ENCODE measurements around the gene MBD2.

Gene MBD2

GRCh38 chr18:54154231-54154630, 70.2 kb downstream of the MBD2 start:
- Mint-ChIP-seq H3K27me3 (no peaks in the 10 kb centered on the region), H3K36me3 (peaks cover 36% of the 10 kb centered on the region), H3K9me3 (no peaks in the 10 kb centered on the region), H3K27ac (peak overlapping the region; percentile 59), H3K4me1 (peaks cover 19% of the 10 kb centered on the region), H3K4me3 (no peak overlapping the region)

DNA sequence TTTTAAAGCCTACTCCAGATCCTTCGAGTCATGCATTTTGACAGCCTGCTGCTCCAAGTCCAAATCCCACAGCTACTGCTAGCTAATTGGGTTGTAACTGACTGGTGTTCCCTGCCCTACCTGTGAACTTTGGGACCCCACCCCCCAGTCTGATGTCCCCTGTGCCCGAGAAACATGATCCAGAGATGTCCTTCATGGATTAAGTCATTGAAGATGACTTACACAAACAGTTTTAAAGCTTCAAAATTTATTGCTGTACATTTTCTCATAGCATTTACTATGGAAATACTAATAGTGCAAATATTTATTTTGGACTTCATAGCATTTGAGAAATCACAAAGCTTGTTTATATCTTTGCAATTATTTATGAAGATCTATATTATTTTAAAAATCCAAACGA, 73.1 kb downstream of the MBD2 start:
- no peaks in the 10 kb centered on the region for H3K27me3 Mint-ChIP-seq
- peaks cover 48% of the 10 kb centered on the region for H3K4me1 Mint-ChIP-seq
- H3K36me3 Mint-ChIP-seq: peaks cover 27% of the 10 kb centered on the region
- no peak overlapping the region for H3K4me3 Mint-ChIP-seq
- H3K9me3 Mint-ChIP-seq: no peaks in the 10 kb centered on the region
- H3K27ac Mint-ChIP-seq: peak overlapping the region; percentile 69

GRCh38 chr18:54150226-54150625, 74.2 kb downstream of the MBD2 start:
- H3K4me1 Mint-ChIP-seq: peaks cover 49% of the 10 kb centered on the region
- no peaks in the 10 kb centered on the region for H3K9me3 Mint-ChIP-seq
- no peaks in the 10 kb centered on the region for H3K27me3 Mint-ChIP-seq
- H3K4me3 Mint-ChIP-seq: no peak overlapping the region
- peaks cover 22% of the 10 kb centered on the region for H3K36me3 Mint-ChIP-seq
- H3K27ac Mint-ChIP-seq: peak overlapping the region; percentile 88

DNA sequence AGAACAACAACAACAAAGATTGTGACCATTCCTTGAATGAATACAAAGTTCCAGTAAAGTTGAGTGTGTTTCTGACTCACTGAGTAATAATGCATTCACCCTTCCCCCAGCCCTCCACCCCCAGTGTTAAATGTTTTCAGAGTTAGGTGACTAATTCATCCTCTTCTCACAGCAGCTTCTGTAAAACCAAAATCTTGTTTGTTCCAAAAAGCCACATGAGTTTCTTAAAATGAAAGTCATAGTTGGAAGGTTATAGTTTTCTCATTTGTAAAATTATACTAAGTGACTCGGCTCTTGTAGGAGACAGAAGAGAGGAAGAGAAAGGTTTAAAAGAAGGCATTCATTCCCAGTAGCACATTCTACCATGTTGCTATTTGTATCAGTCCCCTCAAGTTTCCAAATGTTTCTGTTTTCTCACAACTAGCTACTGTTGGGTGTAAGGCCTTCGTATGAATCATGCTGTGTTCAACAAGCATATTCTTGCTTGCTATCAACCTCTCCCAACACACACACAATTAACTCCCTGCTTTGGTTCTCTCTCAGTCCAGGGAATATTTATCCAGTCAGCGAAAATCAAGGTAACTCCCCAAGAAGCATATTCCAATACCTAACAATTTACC, 75.3 kb downstream of the MBD2 start:
- Mint-ChIP-seq H3K9me3 (no peaks in the 10 kb centered on the region), H3K4me3 (peak overlapping the region; percentile 75), H3K4me1 (peaks cover 49% of the 10 kb centered on the region), H3K36me3 (peaks cover 15% of the 10 kb centered on the region), H3K27ac (peak overlapping the region; percentile 99), H3K27me3 (no peaks in the 10 kb centered on the region)

DNA sequence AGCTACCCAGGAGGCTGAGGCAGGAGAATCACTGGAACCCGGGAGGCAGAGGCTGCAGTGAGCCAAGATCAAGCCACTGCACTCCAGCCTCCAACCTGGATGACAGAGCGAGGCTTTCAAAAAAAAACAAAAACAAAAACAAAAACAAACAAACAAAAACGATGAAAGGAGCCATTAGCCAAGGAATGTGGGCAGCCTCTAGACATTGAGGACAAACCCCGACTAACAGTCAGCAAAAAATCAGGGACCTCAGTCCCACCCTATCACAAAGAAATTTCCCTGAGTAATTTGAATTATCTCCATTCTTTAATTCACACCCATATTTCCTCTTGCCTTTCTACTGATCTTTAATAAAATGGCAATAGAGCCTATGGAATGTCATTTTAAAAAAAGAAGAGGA, 75.8 kb downstream of the MBD2 start:
- Mint-ChIP-seq H3K36me3 (peaks cover 16% of the 10 kb centered on the region), H3K27me3 (no peaks in the 10 kb centered on the region), H3K4me3 (peak overlapping the region; percentile 75), H3K9me3 (peaks cover 2% of the 10 kb centered on the region), H3K27ac (peak overlapping the region; percentile 99), H3K4me1 (peaks cover 49% of the 10 kb centered on the region)

DNA sequence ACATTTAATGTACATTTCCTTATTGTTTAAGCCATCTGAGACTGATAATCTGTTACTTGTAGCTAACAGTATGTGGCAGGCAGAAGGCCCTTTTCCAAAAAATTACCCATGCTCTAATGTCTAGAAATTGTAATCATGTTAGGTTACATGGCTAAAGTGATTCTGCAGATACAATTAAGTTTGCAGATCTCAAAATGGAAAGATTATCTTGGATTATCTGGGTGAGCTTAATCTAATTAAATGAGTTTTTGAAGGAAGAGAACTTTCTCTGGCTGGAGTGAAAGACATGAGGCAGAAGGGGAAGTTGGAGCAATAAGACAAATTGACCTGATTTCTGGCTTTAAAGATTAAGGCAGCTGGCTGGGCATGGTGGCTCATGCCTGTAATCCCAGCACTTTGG, 76.3 kb downstream of the MBD2 start:
- Mint-ChIP-seq H3K27me3 (no peaks in the 10 kb centered on the region), H3K36me3 (peaks cover 19% of the 10 kb centered on the region), H3K4me3 (peak overlapping the region; percentile 15), H3K9me3 (peaks cover 5% of the 10 kb centered on the region), H3K27ac (peak overlapping the region; percentile 99), H3K4me1 (peaks cover 49% of the 10 kb centered on the region)

- H3K36me3 Mint-ChIP-seq: peaks cover 15% of the 10 kb centered on the region
- peaks cover 5% of the 10 kb centered on the region for H3K9me3 Mint-ChIP-seq
- H3K4me1 Mint-ChIP-seq: peaks cover 53% of the 10 kb centered on the region
- peak overlapping the region; percentile 1 for H3K4me3 Mint-ChIP-seq
- peak overlapping the region; percentile 78 for H3K27ac Mint-ChIP-seq
- H3K27me3 Mint-ChIP-seq: no peaks in the 10 kb centered on the region
Measured at GRCh38 chr18:54147439-54147838, 77.0 kb downstream of the MBD2 start.

DNA sequence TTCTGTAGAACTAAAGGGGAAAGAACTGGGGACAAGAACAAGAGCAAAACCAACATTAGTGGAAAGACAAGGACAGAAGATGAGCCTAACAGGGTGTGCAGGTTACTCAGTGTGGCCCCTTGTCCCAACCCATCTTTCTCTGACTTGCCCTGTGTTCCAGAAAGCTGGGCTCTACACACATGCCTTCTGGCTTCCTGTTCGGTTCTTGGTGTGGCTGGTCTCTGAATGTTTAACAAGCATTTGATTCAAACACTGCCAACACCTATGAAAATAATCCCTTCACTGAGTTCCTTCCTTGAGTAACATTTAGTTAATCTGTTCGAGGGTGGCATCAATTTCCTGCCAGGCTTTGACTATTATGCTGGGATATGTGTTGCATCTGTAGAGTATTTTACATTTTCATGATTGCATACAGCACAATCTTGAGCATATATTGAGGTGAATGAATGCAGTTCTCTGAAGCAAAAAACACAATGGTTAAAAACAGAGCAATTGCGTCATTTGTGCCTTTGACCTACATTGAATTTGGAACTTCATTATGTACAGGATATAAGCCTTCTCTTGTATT, 83.3 kb downstream of the MBD2 start:
- Mint-ChIP-seq H3K36me3 (peaks cover 19% of the 10 kb centered on the region), H3K27me3 (no peaks in the 10 kb centered on the region), H3K27ac (no peak overlapping the region), H3K4me1 (peaks cover 9% of the 10 kb centered on the region), H3K4me3 (no peak overlapping the region), H3K9me3 (peaks cover 14% of the 10 kb centered on the region)

DNA sequence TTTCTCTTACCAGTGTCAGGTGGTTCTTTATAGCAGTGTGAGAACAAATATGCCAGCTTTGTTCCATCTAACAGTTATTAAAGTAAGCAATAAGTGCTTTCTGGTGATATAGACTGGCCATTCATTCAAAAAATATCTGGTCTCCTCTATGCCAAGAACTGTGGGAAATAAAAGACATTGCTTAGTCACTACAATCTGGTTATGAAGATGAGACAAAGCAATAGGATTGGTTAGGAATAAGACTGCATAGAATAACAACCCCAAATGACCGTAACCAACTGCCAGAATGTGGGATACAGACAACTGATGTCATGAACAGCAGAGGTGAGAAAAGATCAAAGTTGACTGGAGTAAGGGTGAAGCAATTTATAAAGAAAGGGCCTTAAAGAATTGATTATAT, 83.8 kb downstream of the MBD2 start:
- H3K27ac Mint-ChIP-seq: no peak overlapping the region
- peaks cover 14% of the 10 kb centered on the region for H3K9me3 Mint-ChIP-seq
- no peak overlapping the region for H3K4me3 Mint-ChIP-seq
- H3K4me1 Mint-ChIP-seq: peaks cover 9% of the 10 kb centered on the region
- H3K36me3 Mint-ChIP-seq: peaks cover 19% of the 10 kb centered on the region
- H3K27me3 Mint-ChIP-seq: no peaks in the 10 kb centered on the region

- Mint-ChIP-seq H3K9me3 (peaks cover 3% of the 10 kb centered on the region), H3K4me1 (no peaks in the 10 kb centered on the region), H3K4me3 (no peak overlapping the region), H3K27ac (no peak overlapping the region), H3K36me3 (peaks cover 7% of the 10 kb centered on the region), H3K27me3 (no peaks in the 10 kb centered on the region)
Measured at GRCh38 chr18:54135216-54135615, 89.3 kb downstream of the MBD2 start.

GRCh38 chr18:54134053-54134452, 90.4 kb downstream of the MBD2 start:
- no peak overlapping the region for H3K4me3 Mint-ChIP-seq
- no peak overlapping the region for H3K27ac Mint-ChIP-seq
- H3K9me3 Mint-ChIP-seq: no peaks in the 10 kb centered on the region
- peaks cover 5% of the 10 kb centered on the region for H3K36me3 Mint-ChIP-seq
- H3K4me1 Mint-ChIP-seq: peaks cover 6% of the 10 kb centered on the region
- no peaks in the 10 kb centered on the region for H3K27me3 Mint-ChIP-seq

- Mint-ChIP-seq H3K9me3 (no peaks in the 10 kb centered on the region), H3K27me3 (no peaks in the 10 kb centered on the region), H3K27ac (no peak overlapping the region), H3K4me1 (peaks cover 6% of the 10 kb centered on the region), H3K4me3 (no peak overlapping the region), H3K36me3 (no peaks in the 10 kb centered on the region)
Measured at GRCh38 chr18:54130631-54131030, 93.8 kb downstream of the MBD2 start.

DNA sequence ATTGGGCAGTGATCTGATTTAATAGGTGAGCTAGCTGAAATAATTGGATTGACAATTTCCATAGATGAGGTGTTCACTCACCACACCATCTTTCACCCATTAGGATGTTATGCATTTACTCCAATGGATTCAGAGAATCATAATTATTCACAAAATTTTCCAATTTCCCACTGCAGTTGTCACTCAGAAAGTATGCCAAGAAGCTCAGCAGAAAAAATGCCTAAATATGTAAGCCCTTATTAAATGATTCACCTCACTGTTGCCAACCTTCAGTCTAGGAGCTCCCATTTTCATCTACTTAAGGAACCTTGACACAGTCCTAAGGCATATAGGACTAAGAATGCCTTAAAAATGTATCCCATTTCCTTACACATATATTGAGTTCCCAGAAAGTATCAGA, 94.3 kb downstream of the MBD2 start:
- Mint-ChIP-seq H3K27ac (no peak overlapping the region), H3K36me3 (no peaks in the 10 kb centered on the region), H3K27me3 (no peaks in the 10 kb centered on the region), H3K4me3 (no peak overlapping the region), H3K4me1 (peaks cover 6% of the 10 kb centered on the region), H3K9me3 (no peaks in the 10 kb centered on the region)

GRCh38 chr18:54129448-54130067, 94.9 kb downstream of the MBD2 start:
- Mint-ChIP-seq H3K27ac (peak overlapping the region; percentile 67), H3K4me3 (no peak overlapping the region), H3K4me1 (peaks cover 6% of the 10 kb centered on the region), H3K36me3 (no peaks in the 10 kb centered on the region), H3K9me3 (no peaks in the 10 kb centered on the region), H3K27me3 (no peaks in the 10 kb centered on the region)

- no peaks in the 10 kb centered on the region for H3K27me3 Mint-ChIP-seq
- H3K36me3 Mint-ChIP-seq: no peaks in the 10 kb centered on the region
- H3K9me3 Mint-ChIP-seq: no peaks in the 10 kb centered on the region
- H3K4me3 Mint-ChIP-seq: no peak overlapping the region
- peaks cover 6% of the 10 kb centered on the region for H3K4me1 Mint-ChIP-seq
- no peak overlapping the region for H3K27ac Mint-ChIP-seq
Measured at GRCh38 chr18:54127759-54128378, 96.6 kb downstream of the MBD2 start.

- H3K9me3 Mint-ChIP-seq: no peaks in the 10 kb centered on the region
- H3K27ac Mint-ChIP-seq: no peak overlapping the region
- peaks cover 6% of the 10 kb centered on the region for H3K4me1 Mint-ChIP-seq
- no peaks in the 10 kb centered on the region for H3K27me3 Mint-ChIP-seq
- H3K4me3 Mint-ChIP-seq: no peak overlapping the region
- no peaks in the 10 kb centered on the region for H3K36me3 Mint-ChIP-seq
Measured at GRCh38 chr18:54125429-54125828, 99.0 kb downstream of the MBD2 start.
